GM12872 (cell line): ENCODE data around the gene ITSN1.

ENCODE experiments used
- CTCF ChIP-seq: IDR thresholded peaks from 3 replicates; pipeline ENCODE4 v1.5.1; 2011; ENCODE audit warnings: low read depth, mild to moderate bottlenecking, low read length, moderate library complexity; ENCODE audit not compliant: insufficient read depth

ITSN1 gene

GRCh38 chr21:33696465-33696864 is 54.2 kb downstream of the ITSN1 start:
- no peak for TF ChIP-seq CTCF

GRCh38 chr21:33698087-33698860 is 56.0 kb downstream of the ITSN1 start:
- no peak for TF ChIP-seq CTCF

GRCh38 chr21:33699277-33699676 is 57.0 kb downstream of the ITSN1 start:
- TF ChIP-seq CTCF, result no peak

- no peak for TF ChIP-seq CTCF
Measured at GRCh38 chr21:33700491-33700890, 58.2 kb downstream of the ITSN1 start.

- TF ChIP-seq CTCF, result no peak
Measured at GRCh38 chr21:33703750-33704606, 61.7 kb downstream of the ITSN1 start.

- no peak for TF ChIP-seq CTCF
Measured at GRCh38 chr21:33707846-33708245, 65.5 kb downstream of the ITSN1 start.

- no peak for TF ChIP-seq CTCF
Measured at GRCh38 chr21:33708874-33709273, 66.6 kb downstream of the ITSN1 start.
